Activated T-helper 9 cell treated with anti-CD3 and anti-CD28 coated beads, Interleukin-2, amount 50 U/mL, for 16 hours (primary cell): Measurements from ENCODE around the gene ZNF521.

Experiments used
- DNase-seq: peaks from one replicate; pipeline ENCODE4 v3.0.0-alpha.2; 2020; ENCODE audit warnings: low read depth

Gene ZNF521

GRCh38 chr18:25225151-25225550 lies 126.8 kb downstream of the ZNF521 start:
- DNase-seq: no peak

GRCh38 chr18:25223899-25224886 lies 127.8 kb downstream of the ZNF521 start:
- DNase-seq: no peak

- DNase-seq: no peak
These were observed 128.8 kb downstream of the ZNF521 start for GRCh38 chr18:25223211-25223610.

GRCh38 chr18:25222648-25223047 lies 129.3 kb downstream of the ZNF521 start:
- no peak for DNase-seq

- no peak for DNase-seq
These were observed 141.3 kb downstream of the ZNF521 start for GRCh38 chr18:25210622-25211021.

- DNase-seq: no peak
These were observed 159.9 kb downstream of the ZNF521 start for GRCh38 chr18:25192065-25192464.

- no peak for DNase-seq
These were observed 161.5 kb downstream of the ZNF521 start for GRCh38 chr18:25190472-25190871.

- DNase-seq: no peak
These were observed 162.4 kb downstream of the ZNF521 start for GRCh38 chr18:25189391-25190185.

GRCh38 chr18:25187521-25188192 lies 164.3 kb downstream of the ZNF521 start:
- no peak for DNase-seq

- DNase-seq: no peak
These were observed 165.1 kb downstream of the ZNF521 start for GRCh38 chr18:25186871-25187270.

GRCh38 chr18:25181993-25182392 lies 170.0 kb downstream of the ZNF521 start:
- no peak for DNase-seq

- DNase-seq: no peak
These were observed 170.4 kb downstream of the ZNF521 start for GRCh38 chr18:25181581-25181980.

GRCh38 chr18:25180973-25181548 lies 170.9 kb downstream of the ZNF521 start:
- DNase-seq: no peak

GRCh38 chr18:25177631-25178030 lies 174.3 kb downstream of the ZNF521 start:
- no peak for DNase-seq

GRCh38 chr18:25176518-25177042 lies 175.4 kb downstream of the ZNF521 start:
- no peak for DNase-seq

- no peak for DNase-seq
These were observed 176.1 kb downstream of the ZNF521 start for GRCh38 chr18:25175558-25176517.

GRCh38 chr18:25174324-25174723 lies 177.6 kb downstream of the ZNF521 start:
- DNase-seq: no peak

GRCh38 chr18:25171334-25171733 lies 180.6 kb downstream of the ZNF521 start:
- DNase-seq: no peak

- DNase-seq: no peak
These were observed 181.6 kb downstream of the ZNF521 start for GRCh38 chr18:25170402-25170801.

- DNase-seq: no peak
These were observed 182.3 kb downstream of the ZNF521 start for GRCh38 chr18:25169701-25170100.
